ENCODE measurements around the gene IFNL3. TPM values are rescaled to one million over a fixed set of nuclear protein-coding genes. Genes with fewer than 3 reads are reported as not detected.

Gene IFNL3
- total RNA-seq, 3 donors from 2014 or later (not counting 1 experiment from before 2014, with no cell fraction given), result not detected

DNA sequence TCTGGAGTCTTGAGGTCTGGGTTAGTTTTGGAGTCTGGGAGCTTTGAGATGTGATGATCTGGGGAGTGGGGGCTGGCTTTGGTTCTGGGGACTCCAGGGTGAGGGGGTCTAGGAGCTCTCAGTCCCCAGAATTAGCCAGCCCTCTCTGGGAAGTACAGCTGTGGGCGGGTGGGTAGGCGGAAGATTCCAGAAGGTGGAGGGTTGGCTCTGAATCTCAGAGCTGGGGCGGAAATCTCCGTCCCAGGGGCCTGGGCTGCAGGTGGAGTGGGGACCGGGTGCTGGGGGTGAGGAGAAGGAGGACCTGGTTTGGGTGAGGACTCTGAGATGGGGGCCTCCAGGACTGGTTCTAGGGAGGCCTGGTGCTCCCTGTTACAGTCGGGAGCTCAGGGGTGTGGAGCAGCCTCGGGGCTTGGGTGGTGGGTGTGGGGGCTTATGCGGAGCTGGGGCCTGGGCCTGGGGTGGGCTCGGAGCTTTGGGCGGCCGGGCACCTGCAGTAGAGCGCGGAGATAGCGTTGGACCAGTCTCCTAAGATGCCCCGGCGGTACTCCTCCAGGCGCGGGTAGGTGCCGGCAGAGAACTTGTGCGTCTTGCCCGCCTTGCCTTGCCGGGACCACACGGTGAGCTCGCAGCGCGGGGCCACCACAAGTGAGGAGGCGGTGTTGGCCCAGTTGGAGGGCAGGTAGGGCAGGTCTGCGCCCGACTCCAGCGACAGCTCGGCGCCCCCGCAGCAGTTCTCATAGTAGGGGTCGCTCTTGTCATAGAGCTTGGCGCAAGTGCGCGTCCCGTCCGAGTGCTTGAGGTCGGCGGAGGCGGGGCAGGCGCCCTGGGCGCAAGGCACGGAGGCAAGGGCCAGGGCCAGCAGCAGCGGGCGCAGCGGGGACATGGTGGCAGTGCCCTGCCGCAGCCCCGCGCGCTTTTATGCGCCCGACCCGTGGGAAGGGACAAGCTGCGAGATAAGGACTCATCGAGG lies 41.1 kb downstream of the IFNL3 start, which contains the start of gene SYCN:
Gene SYCN, minus strand, starts transcription at position 892 of the 970 bp plus-strand sequence. Its CDS starts 9 bp downstream, at position 883.
- peaks cover 27% of the 10 kb centered on the region for H3K27me3 ChIP-seq (ENCODE audit: control insufficient read depth, insufficient read depth, low read length)
- H3K9me3 ChIP-seq (ENCODE audit: control insufficient read depth, insufficient read depth, low read length), result no peaks in the 10 kb centered on the region
- TF ChIP-seq, protein P1, sequence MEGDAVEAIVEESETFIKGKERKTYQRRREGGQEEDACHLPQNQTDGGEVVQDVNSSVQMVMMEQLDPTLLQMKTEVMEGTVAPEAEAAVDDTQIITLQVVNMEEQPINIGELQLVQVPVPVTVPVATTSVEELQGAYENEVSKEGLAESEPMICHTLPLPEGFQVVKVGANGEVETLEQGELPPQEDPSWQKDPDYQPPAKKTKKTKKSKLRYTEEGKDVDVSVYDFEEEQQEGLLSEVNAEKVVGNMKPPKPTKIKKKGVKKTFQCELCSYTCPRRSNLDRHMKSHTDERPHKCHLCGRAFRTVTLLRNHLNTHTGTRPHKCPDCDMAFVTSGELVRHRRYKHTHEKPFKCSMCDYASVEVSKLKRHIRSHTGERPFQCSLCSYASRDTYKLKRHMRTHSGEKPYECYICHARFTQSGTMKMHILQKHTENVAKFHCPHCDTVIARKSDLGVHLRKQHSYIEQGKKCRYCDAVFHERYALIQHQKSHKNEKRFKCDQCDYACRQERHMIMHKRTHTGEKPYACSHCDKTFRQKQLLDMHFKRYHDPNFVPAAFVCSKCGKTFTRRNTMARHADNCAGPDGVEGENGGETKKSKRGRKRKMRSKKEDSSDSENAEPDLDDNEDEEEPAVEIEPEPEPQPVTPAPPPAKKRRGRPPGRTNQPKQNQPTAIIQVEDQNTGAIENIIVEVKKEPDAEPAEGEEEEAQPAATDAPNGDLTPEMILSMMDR (IDR thresholded peaks at IDR 0.05), result no peak
- Mint-ChIP-seq H3K4me1 (no peaks in the 10 kb centered on the region), H3K9me3 (no peaks in the 10 kb centered on the region), H3K4me3 (no peak within 1 kb of the TSS), H3K27ac (no peak within 1 kb of the TSS), H3K36me3 (no peaks in the 10 kb centered on the region), H3K27me3 (ENCODE audit: low read depth in 2 of 2) (peaks cover 36 to 45% of the 10 kb centered on the region in 2 donors)
- H3K4me3 ChIP-seq (ENCODE audit: low read length), result no peak within 1 kb of the TSS
- 23% methylated on average over 57 of the region's 57 CpGs for WGBS (ENCODE audit: insufficient coverage)
- intact Hi-C loops (cut with micrococcal nuclease), result no loop called here
- DNase-seq (no peak), ATAC-seq (no peak)
- H3K4me1 ChIP-seq (ENCODE audit: control insufficient read depth, insufficient read depth, low read length), result no peaks in the 10 kb centered on the region
- no peak within 1 kb of the TSS for H3K27ac ChIP-seq (ENCODE audit: low read length)
- H3K36me3 ChIP-seq (ENCODE audit: control insufficient read depth, insufficient read depth, low read length), result no peaks in the 10 kb centered on the region

DNA sequence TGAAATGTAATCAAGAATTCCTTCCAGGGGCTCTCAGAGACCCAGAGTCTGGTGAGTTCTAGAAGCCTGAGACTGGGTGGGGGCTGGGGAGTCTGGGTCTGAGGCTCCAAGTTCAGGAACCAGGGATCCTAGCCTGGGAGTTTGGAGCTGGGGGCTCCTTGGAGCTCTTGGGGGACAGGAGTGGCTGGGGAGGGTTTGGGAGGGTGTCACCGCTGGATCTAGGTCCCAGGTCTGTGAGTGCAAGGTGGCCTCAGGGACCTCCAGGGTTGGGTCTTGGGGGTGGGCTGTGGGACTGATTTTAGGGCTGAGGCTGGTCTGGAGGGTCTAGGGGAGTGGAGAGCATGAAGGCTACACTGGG lies 41.8 kb downstream of the IFNL3 start:
- H3K4me1 Mint-ChIP-seq, result no peaks in the 10 kb centered on the region
- ATAC-seq (no peak), DNase-seq (no peak)
- H3K27ac Mint-ChIP-seq, result no peak overlapping the region
- TF ChIP-seq, protein P1 (IDR thresholded peaks at IDR 0.05), result no peak
- H3K4me3 Mint-ChIP-seq, result no peak overlapping the region
- no peaks in the 10 kb centered on the region for H3K4me1 ChIP-seq (ENCODE audit: control insufficient read depth, insufficient read depth, low read length)
- no peaks in the 10 kb centered on the region for H3K36me3 ChIP-seq (ENCODE audit: control insufficient read depth, insufficient read depth, low read length)
- WGBS (ENCODE audit: insufficient coverage), result 95% methylated on average over 1 of the region's 1 CpG
- H3K27me3 ChIP-seq (ENCODE audit: control insufficient read depth, insufficient read depth, low read length), result peaks cover 32% of the 10 kb centered on the region
- H3K9me3 ChIP-seq (ENCODE audit: control insufficient read depth, insufficient read depth, low read length), result no peaks in the 10 kb centered on the region
- intact Hi-C loops (cut with micrococcal nuclease), result no loop called here
- no peak overlapping the region for H3K27ac ChIP-seq (ENCODE audit: low read length)
- no peaks in the 10 kb centered on the region for H3K36me3 Mint-ChIP-seq
- H3K27me3 Mint-ChIP-seq (ENCODE audit: low read depth in 2 of 2), result peaks cover 42 to 48% of the 10 kb centered on the region in 2 donors
- H3K4me3 ChIP-seq (ENCODE audit: low read length), result no peak overlapping the region
- H3K9me3 Mint-ChIP-seq, result no peaks in the 10 kb centered on the region

DNA sequence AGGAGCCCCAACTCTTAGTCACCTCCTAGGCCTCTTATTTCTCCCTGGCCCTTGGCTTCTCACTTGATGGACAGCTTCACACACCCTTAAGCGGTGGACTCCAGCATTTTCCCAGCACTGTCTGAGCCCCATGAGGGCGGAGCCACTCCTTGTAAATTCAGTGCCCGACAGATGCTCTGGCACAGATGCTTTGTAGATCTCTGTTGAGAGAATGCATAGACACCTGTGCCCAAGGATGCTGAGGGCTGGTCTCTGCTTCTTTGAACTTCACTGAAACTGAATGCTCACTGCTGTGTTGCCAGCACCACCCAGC lies 44.0 kb downstream of the IFNL3 start:
- TF ChIP-seq, protein P1 (IDR thresholded peaks at IDR 0.05), result no peak
- Mint-ChIP-seq H3K9me3 (no peaks in the 10 kb centered on the region), H3K36me3 (no peaks in the 10 kb centered on the region), H3K27ac (no peak overlapping the region), H3K4me3 (no peak overlapping the region), H3K4me1 (peaks cover 6 to 17% of the 10 kb centered on the region in 2 donors), H3K27me3 (ENCODE audit: low read depth in 2 of 2) (peaks cover 53 to 55% of the 10 kb centered on the region in 2 donors)
- H3K4me3 ChIP-seq (ENCODE audit: low read length), result no peak overlapping the region
- peaks cover 17% of the 10 kb centered on the region for H3K4me1 ChIP-seq (ENCODE audit: control insufficient read depth, insufficient read depth, low read length)
- no peaks in the 10 kb centered on the region for H3K9me3 ChIP-seq (ENCODE audit: control insufficient read depth, insufficient read depth, low read length)
- WGBS (ENCODE audit: insufficient coverage), result 87% methylated on average over 3 of the region's 3 CpGs
- H3K27ac ChIP-seq (ENCODE audit: low read length), result no peak overlapping the region
- ATAC-seq (no peak), DNase-seq (no peak)
- intact Hi-C loops (cut with micrococcal nuclease), result no loop called here
- H3K27me3 ChIP-seq (ENCODE audit: control insufficient read depth, insufficient read depth, low read length), result peaks cover 48% of the 10 kb centered on the region
- H3K36me3 ChIP-seq (ENCODE audit: control insufficient read depth, insufficient read depth, low read length), result no peaks in the 10 kb centered on the region

Data from natural killer cell (primary cell).